Midbrain (tissue), 1 donor: ENCODE data around the gene LMAN2.
"Not testable (repeated sequence)": the region's sequence is repeated elsewhere in the genome, so short reads cannot be mapped to it uniquely, and the experiment has no call there.

ENCODE experiments used
- DNase-seq: peaks from one replicate; lab custom pipeline; 2025; lab: John Stamatoyannopoulos, UW

The LMAN2 gene

DNA sequence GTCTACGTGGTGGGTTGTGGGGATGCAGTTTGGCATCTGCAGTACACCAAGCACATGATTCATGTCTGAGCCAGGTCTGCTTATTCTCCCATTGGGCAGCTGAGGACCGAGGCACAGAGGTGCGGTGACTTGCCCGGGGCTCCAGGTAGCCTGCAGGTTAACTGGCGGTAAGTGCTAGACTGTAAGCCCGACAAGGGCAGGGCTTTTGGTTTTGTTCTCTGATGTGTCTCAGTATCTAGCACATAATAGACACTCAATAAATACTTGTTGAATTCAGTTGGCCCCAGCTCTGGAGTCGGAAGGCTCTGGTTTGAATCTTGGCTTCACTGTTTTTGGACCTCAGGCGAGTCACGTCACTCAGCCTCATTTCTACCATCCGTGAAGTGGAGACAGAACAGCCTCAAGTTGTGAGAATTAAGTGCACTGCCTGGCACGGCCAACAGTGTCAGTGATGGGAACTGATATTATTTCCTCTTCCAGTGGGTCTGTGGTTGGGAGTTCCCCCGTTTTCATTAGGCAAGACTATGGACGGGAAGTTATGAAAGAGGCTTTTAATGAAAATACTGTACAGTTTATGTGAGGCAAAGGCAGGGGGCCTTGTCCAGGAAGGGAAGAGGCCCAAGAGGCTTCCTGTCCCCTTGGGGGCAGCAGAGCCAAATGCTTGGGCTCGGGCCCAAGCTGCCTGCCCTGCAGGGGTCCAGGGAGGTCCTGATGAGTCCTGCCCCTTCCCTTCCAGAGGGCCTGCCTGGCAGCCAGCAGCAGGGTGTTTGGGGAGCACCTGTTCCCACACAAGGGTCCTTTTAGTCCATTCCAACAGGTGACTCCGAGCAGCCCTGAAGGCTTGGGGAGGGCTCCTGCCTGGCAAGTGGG lies 44.6 kb downstream of the LMAN2 start:
- no peak for DNase-seq

DNA sequence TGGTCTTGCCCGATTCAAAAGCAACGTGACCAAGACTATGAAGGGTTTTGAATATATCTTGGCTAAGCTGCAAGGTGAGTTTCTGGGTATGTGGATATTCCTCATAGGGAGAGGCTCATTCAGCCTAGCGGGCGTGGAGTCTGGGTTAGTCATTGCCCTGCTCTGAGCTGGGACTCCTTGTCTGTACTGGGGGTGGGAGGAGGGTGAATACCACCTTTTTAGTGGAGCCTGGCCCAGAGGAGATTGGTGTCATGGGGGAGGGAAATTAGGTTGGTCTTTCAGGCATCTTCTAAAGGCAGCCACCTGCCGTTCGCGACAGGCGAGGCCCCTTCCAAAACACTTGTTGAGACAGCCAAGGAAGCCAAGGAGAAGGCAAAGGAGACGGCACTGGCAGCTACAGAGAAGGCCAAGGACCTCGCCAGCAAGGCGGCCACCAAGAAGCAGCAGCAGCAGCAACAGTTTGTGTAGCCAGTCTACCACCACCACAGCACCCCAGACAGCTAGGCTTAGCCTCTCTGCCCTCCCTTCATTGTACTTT lies 45.3 kb downstream of the LMAN2 start:
- not testable (repeated sequence) for DNase-seq

DNA sequence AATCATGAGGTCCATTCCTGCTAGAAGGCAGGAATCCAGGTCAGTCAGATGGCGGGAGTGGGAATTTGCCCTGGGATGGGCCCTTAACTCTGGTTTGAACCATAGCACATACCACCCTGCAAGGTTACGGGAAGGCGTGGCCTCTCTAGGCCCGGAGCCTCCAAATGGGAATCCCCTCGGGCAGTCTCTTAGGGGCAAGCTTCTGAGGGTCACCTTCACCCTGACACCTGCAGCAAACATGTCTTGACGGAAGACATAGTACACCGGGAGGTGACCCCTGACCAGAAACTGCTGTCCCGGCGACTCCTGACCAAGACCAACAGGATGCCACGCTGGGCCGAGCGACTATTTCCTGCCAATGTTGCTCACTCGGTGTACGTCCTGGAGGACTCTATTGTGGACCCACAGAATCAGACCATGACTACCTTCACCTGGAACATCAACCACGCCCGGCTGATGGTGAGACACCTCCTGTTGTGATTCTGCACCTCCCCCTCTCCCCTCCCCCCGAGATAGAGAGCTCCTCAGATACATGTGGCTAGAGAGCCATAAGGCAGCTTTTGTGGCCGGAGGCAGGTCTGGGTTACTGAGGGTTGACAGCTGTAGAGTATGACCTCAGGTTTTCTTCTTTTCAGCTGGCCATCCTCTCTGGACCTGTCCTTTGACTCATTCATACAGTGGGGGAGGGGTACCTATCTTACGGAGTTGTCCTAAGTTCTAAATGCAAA lies 46.9 kb downstream of the LMAN2 start:
- no peak for DNase-seq

DNA sequence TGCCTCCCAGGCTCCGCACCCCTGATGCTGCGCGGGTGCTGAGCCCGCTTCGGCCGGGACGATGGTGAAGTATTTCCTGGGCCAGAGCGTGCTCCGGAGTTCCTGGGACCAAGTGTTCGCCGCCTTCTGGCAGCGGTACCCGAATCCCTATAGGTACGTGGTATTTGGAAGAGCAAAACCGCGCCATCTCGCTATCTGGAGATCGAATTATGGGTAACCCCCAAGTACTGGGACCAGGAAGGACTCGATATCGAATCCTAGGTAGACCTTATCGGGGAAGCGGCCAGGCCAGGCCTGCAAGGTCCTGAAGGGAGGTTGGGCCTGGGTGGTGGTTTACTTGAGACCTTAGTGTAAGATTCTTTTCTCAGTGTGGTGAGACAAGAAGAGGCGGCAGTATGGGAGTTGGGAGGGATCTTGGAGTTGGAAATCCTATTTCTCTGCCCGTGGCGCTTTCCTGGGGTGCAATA lies 47.5 kb downstream of the LMAN2 start:
- DNase-seq: no peak

DNA sequence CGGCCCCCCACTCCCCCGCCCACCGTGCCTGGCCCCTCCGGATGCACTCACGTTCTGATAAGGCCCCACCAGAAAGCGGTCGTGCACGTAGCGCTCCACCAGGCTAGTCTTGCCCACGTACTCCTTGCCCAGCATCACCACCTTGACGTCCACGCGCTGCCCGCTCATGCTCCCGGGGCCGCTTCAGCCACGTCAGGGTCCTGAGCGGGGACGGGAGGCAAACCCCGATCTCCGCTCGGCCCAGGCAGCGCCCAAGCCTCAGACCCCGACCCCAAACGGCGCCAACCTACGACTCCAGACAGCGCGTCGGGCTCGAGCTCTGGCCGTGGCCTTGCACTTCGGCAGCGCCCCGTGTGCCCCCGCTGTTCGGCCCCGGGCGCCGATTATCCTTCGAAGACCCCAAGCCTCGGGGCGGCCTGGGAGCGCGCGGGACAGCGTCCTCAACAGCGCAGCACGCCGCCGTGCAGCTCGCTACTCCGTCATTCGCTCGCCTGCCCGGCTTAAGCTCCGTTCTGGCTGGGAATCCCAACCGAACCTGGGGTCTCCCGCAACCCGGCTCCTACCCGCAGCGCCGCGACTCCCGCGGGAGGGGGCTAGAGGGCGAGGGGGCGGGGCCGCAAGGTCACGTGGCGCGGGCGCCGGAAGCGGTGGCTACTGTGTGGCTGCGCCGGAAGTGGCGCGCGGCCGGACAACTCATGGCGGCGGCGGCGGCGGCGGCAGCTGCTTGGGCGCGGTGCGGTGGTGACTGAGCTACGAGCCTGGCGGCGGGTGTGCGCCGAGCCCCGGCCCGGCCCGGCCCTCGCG lies 48.1 kb downstream of the LMAN2 start, which contains the start of the genes PRELID1 and RAB24:
Gene PRELID1 (plus strand): TSS at position 679 of the 804 bp plus-strand sequence. CDS start 187 bp downstream, outside the sequence.
Gene RAB24 (minus strand): TSS at position 599 of the 804 bp plus-strand sequence. CDS start 431 bp downstream, at position 168.
- peak; percentile 91 for DNase-seq

DNA sequence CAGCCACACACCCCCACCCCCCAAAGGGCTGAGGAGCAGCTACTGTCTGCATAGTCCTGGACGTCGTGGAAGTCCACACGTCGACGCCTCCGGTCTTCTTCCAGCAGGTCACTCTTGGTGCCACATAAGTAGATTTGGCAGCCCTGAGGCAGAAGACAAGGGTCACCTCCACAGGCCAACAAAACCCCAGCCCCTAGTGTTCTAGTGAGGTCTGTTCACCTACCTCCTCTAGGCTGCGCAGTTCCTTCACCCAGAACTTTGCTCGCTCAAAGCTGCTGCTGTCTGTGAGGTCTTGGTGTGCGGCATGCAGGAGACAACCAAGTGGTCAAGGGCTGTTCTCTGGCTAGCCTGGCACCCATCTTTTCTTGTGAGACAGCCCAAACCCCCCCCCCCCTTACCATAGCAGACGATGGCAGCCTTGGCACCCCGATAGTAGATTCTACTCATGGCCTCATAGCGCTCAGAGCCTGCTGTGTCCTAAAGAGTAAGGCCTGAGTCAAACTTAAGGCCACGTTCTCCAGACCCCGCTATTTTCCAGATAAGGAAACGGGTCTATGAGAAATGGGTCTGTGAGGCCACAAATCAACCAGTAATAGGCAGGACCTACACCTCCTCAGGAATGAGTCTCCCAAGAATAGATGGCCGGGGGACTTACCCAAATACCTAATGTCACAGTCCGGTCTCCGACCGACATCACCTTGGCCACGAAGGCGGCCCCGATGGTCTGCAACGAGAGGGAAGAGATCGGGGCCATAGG lies 48.9 kb downstream of the LMAN2 start:
- DNase-seq: no peak

DNA sequence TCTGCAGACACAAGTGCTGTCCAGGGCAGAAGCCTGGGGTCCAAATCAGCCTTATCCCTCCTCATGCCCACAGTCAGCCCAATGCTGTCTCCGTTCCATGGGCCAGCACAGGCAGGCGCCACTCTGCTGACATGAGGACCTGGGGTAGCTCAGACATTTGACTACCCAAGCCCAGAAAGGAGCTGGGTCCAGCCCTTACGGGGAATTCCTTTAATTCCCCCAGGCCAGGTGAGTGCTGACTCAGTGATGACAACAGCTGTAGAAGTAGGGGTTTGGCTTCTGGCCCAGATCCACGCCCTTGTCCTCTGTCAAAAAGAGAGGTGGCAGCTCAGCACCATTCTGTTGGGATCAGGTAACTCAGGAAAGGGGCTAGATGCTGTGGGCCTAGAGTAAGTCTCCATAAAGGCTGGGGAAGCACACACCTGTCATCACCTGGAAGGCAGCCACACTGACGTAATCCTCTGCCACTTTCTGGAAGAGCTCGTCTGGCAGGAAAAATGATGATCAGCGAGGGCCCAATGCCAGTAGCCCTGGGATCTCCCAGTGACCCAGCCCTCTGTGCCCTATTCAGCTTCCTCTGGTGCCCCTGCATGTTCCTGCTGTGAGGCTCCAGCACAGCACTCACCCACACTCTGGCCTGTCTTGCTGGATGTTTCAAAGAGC lies 49.8 kb downstream of the LMAN2 start:
- no peak for DNase-seq

DNA sequence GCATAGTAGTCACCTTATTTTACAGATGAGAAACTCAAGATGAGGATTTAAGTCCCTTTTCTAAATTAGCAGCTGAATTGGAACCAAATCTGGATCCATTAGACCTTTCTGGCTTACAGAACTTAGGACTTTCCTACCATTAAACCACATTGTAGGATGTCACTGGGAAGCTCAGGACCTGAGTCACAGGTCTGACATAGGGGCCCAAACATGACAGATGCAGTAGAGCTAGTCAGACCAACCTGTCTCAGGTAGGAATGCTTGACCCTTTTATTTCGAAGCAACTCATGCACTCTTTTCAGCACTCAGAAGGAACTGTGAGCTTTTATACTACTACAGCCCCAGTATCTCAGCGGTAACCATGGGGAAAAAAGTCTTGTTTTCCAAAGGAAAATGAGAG lies 50.5 kb downstream of the LMAN2 start:
- no peak for DNase-seq

DNA sequence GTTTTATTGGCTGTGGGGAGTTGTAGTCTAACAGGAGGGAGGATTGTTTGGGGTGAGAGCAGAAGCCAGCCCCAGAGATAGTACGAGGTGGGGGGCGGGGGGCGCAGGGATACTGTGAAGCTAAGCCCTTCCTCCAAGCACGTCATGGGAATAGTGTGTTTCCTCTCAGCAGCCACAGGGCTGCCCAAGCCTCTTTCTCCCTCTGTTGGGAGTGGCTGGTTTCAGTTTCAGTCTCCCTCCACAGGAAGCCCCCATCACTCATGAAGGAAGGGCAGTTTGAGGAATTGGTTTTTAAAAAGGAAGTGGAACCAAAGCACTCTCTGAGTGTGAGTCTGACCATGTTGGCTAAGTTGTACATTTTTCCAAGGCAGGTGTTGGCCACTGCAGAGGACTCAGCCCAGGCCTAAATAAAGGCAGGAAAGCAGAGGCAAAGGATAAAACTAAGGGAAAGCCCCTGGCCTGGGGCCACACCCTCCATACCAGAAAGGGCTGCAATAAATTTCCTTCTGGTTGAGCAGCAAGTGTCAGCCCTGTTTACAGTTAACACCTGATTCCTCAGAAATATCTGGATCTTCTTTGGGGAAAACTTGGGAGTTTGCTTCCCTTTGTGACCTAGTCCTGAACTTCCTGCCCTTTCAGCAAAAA lies 51.1 kb downstream of the LMAN2 start:
- peak; percentile 40 for DNase-seq

DNA sequence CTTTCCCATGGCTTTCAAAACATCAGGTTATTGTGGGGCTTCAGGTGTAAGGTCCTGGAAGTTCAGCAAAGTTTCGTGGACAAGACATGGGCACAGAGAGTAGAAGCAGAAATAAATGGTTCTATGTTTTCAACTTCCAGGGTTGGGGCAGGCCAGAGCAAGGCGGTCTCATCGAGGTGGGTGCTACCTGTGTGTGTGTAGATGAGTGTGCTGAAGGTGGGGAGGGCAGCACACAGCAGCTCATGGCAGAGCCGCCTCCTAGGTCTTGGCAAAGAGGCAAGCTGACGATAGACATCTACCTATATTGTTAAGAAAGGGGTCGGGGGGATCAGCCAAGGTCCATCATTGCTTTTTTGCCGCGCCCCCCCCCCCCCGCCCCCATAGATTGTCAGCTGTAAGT lies 51.8 kb downstream of the LMAN2 start:
- DNase-seq: no peak

DNA sequence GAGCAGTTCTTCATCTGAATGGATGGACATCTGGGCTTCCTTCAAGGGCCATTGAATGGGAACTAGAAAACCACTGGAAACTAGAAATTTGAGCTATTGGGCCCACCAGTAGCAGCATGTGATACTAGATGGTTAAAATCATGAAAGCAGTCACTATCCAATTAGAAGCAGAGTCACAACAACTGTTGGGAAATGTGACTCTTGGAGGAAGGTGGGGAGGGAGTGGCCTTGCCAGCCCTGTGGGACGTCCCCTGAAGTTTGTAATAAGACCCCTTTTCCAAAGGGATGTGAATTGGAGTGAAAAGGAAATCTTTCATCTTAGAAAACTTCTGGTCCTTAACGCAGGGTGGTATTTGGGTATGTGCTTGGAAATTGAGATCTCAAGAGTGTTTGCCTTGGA lies 53.5 kb downstream of the LMAN2 start:
- DNase-seq: no peak

DNA sequence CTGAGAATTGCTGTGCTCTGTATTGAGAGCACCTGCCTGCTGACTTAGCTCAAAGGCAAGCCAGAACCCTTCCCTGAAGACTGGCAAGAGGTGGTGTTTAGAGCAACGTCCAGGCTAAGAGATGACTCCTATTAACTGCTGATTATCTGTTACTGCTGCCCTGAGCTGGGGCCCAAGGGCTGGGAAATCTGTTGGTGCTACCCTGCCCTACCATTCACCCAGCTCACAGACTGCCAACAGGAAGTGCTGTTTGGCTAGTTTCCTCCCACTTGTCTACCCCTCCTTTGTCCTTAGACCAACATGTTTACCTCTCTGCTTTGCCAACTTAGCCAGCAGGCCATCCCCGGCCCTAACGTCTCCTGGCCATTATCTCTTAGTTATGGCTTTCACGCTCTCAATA lies 54.9 kb downstream of the LMAN2 start:
- DNase-seq: no peak

DNA sequence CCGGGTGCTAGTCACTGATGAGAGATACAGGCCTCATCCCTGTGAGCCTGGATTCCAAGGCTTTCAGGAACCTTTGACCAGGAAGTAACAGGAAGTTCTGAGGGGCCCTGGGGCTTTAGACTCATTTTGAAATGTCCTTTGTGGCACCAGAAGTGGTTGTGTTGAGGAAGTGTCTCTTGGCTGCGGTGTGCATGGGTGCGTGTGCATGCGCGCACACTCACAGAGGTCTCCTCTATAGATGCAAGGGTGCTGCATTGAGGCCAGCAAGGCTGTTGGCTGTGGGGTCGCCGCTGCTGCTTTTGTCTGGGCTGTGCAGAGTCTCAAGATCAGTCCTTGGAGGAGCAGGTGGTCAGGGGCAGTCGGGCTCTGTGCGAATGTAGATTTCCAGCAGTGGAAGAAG lies 55.5 kb downstream of the LMAN2 start:
- DNase-seq: no peak

DNA sequence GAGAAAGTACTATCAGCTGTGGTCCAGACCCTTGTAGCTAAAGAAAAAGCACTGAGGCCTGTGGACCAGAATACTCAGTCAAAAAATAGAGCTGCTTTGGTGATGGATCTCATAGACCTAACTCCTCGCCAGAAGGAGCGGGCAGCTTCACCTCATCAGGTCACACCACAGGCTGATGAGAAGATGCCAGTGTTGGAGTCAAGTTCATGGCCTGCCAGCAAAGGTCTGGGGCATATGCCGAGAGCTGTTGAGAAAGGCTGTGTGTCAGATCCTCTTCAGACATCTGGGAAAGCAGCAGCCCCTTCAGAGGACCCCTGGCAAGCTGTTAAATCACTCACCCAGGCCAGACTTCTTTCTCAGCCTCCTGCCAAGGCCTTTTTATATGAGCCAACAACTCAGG lies 56.8 kb downstream of the LMAN2 start:
- DNase-seq: no peak

DNA sequence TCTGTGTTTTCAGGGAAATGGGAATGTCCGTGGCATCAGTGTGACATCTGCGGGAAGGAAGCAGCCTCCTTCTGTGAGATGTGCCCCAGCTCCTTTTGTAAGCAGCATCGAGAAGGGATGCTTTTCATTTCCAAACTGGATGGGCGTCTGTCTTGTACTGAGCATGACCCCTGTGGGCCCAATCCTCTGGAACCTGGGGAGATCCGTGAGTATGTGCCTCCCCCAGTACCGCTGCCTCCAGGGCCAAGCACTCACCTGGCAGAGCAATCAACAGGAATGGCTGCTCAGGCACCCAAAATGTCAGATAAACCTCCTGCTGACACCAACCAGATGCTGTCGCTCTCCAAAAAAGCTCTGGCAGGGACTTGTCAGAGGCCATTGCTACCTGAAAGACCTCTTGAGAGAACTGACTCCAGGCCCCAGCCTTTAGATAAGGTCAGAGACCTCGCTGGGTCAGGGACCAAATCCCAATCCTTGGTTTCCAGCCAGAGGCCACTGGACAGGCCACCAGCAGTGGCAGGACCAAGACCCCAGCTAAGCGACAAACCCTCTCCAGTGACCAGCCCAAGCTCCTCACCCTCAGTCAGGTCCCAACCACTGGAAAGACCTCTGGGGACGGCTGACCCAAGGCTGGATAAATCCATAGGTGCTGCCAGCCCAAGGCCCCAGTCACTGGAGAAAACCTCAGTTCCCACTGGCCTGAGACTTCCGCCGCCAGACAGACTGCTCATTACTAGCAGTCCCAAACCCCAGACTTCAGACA lies 57.5 kb downstream of the LMAN2 start:
- no peak for DNase-seq

DNA sequence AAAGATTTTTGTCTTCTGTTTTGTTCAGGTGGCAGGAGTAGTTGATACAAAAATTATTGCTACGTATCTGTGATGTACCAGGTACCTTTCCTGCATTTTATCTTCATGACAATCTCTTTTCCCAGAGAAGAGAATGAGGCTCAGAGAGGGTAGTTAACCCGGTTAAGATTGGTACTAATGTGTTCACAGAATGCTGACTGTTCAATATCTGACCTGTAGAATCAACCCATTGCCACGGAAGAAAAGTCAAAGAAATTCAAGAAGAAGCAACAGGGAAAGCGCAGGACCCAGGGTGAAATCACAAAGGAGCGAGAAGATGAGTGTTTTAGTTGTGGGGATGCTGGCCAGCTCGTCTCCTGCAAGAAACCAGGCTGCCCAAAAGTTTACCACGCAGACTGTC lies 59.7 kb downstream of the LMAN2 start:
- no peak for DNase-seq

DNA sequence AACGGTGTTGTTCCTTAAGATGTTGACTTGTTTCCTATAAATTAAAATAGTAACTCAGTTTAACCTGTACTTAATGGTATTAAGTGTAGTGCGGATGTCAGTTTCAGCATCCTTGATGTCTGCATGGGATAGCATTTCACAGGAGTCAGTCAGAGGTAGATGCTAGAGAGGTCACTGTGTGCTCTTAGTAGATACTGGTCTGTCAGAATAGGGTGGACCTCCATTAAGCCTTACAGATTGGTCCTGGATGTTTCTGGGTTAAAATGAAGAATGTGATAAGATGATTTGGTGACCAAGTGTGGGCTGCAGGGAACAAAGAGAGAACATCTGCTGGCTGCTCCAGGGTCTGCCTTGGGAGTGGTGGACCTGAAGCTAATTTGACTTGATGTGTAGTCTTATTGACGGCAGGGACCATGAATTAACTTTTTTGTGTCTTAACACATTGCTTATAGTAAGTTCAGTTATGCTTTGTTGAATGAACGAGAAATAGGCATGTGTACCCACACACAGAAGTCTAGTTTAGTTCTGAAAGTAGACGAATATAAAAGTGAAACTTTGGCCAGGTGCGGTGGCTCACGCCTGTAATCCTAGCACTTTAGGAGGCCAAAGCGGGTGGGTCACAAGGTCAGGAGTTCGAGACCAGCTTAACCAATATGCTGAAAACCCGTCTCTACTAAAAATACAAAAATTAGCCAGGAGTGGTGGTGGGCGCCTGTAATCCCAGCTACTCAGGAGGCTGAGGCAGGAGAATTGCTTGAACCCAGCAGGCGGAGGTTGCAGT lies 60.5 kb downstream of the LMAN2 start:
- no peak for DNase-seq

DNA sequence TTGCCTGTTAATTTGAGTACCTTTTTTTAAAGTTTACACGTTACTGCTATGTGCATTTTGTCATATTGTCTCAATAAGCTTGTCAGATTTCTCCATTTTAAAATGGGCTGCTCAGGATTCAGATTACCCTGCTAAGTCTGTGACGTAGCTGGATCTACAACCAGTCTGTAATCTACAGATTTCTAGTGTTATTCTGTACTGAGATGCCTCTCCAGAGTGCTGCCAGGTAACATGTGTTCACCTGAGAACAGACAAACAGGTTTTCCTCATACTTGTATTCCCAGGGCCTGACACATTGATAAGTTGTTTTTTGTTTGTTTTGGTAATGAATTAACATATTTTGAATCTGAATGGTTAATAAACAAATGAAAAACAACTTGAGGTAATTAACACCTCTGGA lies 63.3 kb downstream of the LMAN2 start:
- DNase-seq: no peak
